Renal cortex interstitium (tissue), 11 donors: Measurements from ENCODE around the gene MACROD2. TPM values are rescaled to one million over a fixed set of nuclear protein-coding genes. Genes with fewer than 3 reads are reported as not detected.

Source experiments
- DNase-seq, 11 donors: peaks; one replicate each; pipeline ENCODE4 v3.0.0-alpha.2; 2013; ENCODE audit warnings: low read depth in 9 of 11, low spot score in 4 of 11; ENCODE audit errors: extremely low read depth in 1 of 11
- polyA plus RNA-seq, 3 donors: library from polyadenylated mRNA; unstranded; fragments of 120-200 nt; gene quantifications; one replicate each; pipeline ENCODE4 v1.2.1, GENCODE V29; 2013; ENCODE audit not compliant: insufficient read length in 3 of 3

The MACROD2 gene
- polyA plus RNA-seq, 3 donors: 12.2 to 14.6 (median 14.0) TPM

GRCh38 chr20:15812696-15813095, 1817.4 kb downstream of the MACROD2 start:
- no peak for DNase-seq

- no peak for DNase-seq
Measured at GRCh38 chr20:15814360-15814759, 1819.0 kb downstream of the MACROD2 start.

GRCh38 chr20:15814911-15815310, 1819.6 kb downstream of the MACROD2 start:
- DNase-seq: no peak

GRCh38 chr20:15817351-15817750, 1822.0 kb downstream of the MACROD2 start:
- no peak for DNase-seq

- no peak for DNase-seq
Measured at GRCh38 chr20:15818651-15819071, 1823.3 kb downstream of the MACROD2 start.

- no peak for DNase-seq
Measured at GRCh38 chr20:15823718-15824117, 1828.4 kb downstream of the MACROD2 start.

GRCh38 chr20:15827628-15828027, 1832.3 kb downstream of the MACROD2 start:
- DNase-seq: no peak

GRCh38 chr20:15831201-15831600, 1835.9 kb downstream of the MACROD2 start:
- DNase-seq: no peak

- DNase-seq: no peak
Measured at GRCh38 chr20:15832512-15832911, 1837.2 kb downstream of the MACROD2 start.

GRCh38 chr20:15834857-15835256, 1839.5 kb downstream of the MACROD2 start:
- no peak for DNase-seq

GRCh38 chr20:15835811-15836210, 1840.5 kb downstream of the MACROD2 start:
- DNase-seq: no peak

GRCh38 chr20:15836634-15837033, 1841.3 kb downstream of the MACROD2 start:
- no peak for DNase-seq

- DNase-seq: no peak
Measured at GRCh38 chr20:15837563-15837962, 1842.2 kb downstream of the MACROD2 start.

- DNase-seq: no peak
Measured at GRCh38 chr20:15838466-15838865, 1843.2 kb downstream of the MACROD2 start.

GRCh38 chr20:15840636-15841301, 1845.5 kb downstream of the MACROD2 start:
- DNase-seq: peak in 1 of 11 donors; percentile 15

- no peak for DNase-seq
Measured at GRCh38 chr20:15842872-15843271, 1847.6 kb downstream of the MACROD2 start.

GRCh38 chr20:15843777-15844176, 1848.5 kb downstream of the MACROD2 start:
- DNase-seq: no peak

- no peak for DNase-seq
Measured at GRCh38 chr20:15847196-15847784, 1852.0 kb downstream of the MACROD2 start.

GRCh38 chr20:15848126-15848525, 1852.8 kb downstream of the MACROD2 start:
- no peak for DNase-seq

GRCh38 chr20:15848995-15849610, 1853.8 kb downstream of the MACROD2 start:
- DNase-seq: no peak
